Measurements from ENCODE around the gene PSMB5. TPM values are rescaled to one million over a fixed set of nuclear protein-coding genes. Genes with fewer than 3 reads are reported as not detected.
"Not testable (repeated sequence)": the region's sequence is repeated elsewhere in the genome, so short reads cannot be mapped to it uniquely, and the experiment has no call there.

PSMB5 gene
- total RNA-seq, 1 donor from 2014 or later, result 67.6 TPM

- DNase-seq (ENCODE audit: low spot score), result no peak
These were observed 19.1 kb downstream of the PSMB5 start for GRCh38 chr14:23015618-23016017.

DNA sequence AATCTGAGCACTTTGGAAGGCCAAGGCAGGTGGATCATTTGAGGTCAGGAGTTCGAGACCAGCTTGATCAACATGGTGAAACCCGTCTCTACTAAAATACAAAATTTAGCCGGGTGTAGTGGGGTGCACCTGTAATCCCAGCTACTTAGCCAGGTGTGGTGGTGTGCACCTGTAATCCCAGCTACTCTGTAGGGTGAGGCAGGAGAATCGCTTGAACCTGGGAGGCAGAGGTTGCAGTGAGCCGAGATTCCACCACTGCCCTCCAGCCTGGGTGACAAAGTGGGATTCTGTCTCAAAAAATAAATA lies 21.0 kb downstream of the PSMB5 start:
- not testable (repeated sequence) for DNase-seq (ENCODE audit: low spot score)

DNA sequence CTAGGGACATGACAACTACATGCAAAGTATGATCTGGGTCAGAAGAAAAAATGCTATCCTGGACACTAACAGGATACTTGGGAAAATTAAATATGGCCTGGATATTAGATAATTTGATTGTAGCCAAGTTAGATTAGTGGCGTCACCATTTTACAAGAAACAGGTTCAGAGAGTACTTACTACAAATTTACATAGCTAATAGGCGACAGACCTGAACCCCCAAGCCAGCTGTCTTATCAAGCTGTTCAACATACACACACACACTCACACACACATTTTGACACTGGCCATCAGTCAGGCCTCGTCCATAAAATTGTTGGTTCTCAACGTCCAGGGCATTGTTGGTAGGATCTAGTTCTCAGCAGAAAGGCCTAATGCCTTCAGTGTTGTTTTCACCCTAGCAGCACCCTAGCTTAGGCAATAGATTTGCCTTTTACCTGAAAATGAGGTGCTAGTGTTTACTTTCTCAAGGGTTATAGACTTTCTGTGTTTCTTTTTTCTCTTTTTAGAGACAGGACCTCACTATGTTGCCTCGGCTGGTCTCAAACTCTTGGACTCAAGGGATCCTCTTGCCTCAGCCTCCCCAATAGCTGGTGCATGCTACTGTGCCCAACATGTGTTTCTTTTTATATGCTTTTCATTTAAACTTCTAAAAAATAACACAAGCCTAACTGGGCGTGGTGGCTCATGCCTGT lies 21.5 kb downstream of the PSMB5 start:
- no peak for DNase-seq (ENCODE audit: low spot score)

- peak; percentile 86 for DNase-seq (ENCODE audit: low spot score)
These were observed 24.6 kb downstream of the PSMB5 start, which contains the start of gene C14orf93 for GRCh38 chr14:23009939-23010726. TSS of gene C14orf93 (minus strand) at chr14:23010143. CDS start at chr14:22999023, 11,120 bp downstream.

DNA sequence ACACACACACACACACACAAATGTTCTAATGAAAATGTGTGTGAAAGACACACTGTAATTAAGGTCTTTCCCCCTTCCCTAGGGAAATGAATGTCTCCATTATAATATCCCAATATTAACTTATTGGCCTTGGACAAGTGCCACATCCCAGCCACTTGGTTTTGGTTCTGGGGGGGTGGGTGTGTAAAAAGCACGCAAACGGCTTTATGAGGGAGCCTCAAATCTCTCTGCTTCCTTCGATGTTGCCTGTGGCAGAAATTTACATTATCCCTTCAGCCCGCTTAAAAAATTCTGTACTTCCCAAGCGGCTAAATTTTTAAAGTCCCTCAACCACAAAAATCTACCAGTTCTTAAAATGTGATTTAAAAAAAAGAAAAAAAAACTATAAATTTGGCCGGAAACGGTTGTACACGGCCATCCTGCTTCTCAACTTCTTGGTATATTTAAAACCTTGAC lies 25.2 kb downstream of the PSMB5 start:
- no peak for DNase-seq (ENCODE audit: low spot score)

GRCh38 chr14:23008831-23009230 lies 25.9 kb downstream of the PSMB5 start:
- DNase-seq (ENCODE audit: low spot score), result no peak

DNA sequence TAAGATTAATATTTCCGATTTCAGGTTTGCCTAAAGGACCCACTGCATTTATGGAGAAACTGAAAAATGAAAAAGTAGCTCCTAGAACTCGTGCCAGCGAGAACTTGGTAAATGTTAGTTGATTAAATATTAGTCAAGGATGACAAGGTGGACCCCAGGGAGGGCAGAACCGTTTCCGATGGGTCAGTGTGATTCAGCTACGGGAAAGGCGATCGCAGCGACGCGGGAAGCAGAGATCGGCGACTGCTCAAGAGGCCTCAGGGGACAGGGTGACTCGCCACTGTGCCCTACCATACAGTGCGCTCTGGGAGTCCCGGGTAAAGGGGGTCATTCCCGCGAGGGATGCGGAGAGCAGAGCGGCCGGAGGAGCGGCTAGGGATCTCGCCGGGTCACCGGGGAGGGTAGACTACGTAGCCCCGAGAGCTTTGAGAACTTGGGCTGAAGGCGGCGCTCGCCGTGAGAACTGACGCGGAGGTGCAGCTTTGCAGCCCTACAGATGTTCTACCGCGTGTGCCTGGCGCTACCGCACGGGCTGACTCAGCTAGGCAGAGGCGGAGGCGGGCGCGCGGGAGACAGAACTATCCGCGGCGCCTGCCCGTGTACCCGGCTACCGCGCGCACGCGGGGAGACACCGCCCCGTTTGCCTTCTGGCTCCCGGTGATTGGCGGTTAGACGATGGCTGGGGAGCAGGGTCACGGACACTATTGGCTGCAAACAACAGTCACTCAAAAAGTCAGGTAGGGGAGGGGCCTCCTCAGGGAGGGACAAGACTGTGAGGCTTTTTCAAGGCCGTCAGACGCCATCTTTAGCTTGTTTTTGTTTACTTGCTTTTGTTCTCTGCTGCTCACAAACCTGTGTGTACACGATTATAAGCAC lies 27.9 kb downstream of the PSMB5 start:
- peak; percentile 98 for DNase-seq (ENCODE audit: low spot score)

DNA sequence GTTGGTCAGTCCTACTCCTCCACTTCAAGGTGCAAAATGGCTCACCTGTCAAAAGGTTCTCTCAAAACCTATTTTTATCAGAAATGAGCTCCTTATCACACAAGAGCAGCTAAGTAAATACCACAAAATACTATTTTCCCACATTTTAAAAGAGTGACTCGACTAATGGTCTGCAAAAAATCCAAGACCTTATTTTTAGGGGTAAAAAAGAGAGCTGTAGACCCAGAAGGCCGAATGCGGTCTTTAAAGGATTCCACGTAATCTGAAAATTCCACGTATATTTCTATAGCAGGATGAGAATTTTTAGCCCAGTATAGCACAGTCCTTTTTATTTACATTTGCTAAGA lies 28.5 kb downstream of the PSMB5 start:
- no peak for DNase-seq (ENCODE audit: low spot score)

- DNase-seq (ENCODE audit: low spot score), result no peak
These were observed 29.1 kb downstream of the PSMB5 start for GRCh38 chr14:23005451-23006187.

DNA sequence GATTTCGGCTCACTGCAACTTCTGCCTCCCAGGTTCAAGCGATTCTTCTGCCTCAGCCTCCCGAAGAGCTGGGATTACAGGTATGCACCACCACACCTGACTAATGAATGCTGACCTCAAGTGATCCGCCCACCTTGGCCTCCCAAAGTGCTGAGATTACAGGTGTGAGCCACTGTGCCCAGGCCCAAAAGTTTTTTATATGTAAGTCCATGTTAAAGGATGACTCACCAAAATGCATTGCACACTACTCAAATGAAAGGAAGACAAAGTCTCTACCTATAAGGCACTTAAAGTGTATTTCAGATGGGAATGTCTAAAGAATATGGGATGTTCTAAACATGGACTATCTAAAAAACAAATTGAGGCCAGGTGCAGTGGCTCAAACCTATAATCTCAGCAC lies 30.4 kb downstream of the PSMB5 start:
- not testable (repeated sequence) for DNase-seq (ENCODE audit: low spot score)

- DNase-seq (ENCODE audit: low spot score), result no peak
These were observed 32.1 kb downstream of the PSMB5 start for GRCh38 chr14:23002592-23002991.

GRCh38 chr14:23000860-23001259 lies 33.8 kb downstream of the PSMB5 start:
- no peak for DNase-seq (ENCODE audit: low spot score)

DNA sequence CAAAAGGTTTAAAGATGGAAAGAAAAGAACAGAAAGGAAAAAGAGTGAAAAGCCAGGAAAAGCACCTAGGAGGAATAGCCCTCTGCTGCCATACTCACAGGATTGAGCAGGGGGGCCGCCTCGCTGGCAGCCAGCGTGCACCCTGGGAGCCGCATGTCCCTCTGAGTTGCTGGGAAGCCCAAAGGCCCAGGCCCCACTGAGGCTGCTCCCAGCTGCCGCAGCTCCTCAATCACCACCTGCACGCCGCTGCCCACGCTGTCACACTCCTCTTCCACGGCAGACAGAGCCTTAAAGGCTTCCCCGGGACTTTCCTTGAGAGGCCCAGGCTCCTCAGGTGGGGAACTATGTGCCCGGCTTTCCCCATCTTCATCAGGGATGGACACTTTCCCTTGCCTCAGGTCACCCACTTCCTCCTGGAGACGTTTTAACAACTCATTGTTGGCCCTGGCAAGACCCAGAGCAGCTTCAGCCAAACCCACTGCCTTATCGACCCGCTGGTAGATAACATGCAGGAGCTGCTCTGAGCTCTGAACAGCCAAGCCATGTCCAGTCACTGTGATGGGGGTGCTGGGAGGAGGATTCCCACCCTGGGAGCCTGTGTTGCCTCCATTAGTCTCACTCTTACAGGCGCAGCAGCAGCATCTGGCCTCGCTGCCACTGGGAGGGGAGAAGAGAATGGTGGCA lies 36.2 kb downstream of the PSMB5 start:
- no peak for DNase-seq (ENCODE audit: low spot score)

GRCh38 chr14:22997676-22998323 lies 36.9 kb downstream of the PSMB5 start:
- no peak for DNase-seq (ENCODE audit: low spot score)

DNA sequence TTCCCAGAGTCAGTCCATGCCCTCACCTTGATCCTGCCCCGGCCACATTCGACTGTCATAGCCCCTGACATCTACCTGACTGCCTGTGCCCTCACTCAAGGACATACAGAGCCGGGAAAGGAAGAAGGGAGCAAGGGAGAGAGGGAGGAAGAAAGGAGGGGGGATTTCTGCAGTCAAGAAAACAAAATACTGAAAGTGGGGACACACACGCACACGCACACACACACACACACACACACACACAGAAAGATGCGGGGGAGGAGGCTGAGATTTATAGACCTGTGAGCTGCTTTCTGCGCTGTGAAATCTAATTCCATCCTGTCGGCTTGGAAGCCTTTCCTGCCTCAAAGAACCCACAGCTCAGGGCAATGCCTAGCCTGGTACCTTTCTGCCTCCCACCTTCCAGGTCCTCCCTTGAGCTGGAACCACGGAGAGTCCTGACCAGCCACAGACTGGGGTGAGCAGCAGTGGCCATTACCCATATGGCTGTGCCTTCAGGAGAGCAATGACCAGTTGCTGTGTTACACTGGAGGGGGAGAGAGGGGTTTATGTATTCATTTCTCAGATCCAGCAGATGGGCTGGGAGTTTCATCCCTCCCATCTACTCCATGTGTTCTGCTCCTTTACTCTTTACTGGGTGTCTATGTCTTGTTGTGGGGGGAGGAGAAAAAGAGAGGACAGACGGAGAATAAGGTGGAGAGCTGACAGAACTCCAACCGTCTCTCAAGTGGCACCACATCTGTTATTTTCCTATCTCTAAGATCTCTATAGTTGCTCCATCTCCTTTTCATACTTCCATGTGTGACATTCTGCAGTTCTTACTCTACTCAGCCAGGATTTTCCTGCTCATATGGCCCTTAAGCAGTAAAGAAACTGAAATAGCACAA lies 37.7 kb downstream of the PSMB5 start:
- DNase-seq (ENCODE audit: low spot score), result no peak

DNA sequence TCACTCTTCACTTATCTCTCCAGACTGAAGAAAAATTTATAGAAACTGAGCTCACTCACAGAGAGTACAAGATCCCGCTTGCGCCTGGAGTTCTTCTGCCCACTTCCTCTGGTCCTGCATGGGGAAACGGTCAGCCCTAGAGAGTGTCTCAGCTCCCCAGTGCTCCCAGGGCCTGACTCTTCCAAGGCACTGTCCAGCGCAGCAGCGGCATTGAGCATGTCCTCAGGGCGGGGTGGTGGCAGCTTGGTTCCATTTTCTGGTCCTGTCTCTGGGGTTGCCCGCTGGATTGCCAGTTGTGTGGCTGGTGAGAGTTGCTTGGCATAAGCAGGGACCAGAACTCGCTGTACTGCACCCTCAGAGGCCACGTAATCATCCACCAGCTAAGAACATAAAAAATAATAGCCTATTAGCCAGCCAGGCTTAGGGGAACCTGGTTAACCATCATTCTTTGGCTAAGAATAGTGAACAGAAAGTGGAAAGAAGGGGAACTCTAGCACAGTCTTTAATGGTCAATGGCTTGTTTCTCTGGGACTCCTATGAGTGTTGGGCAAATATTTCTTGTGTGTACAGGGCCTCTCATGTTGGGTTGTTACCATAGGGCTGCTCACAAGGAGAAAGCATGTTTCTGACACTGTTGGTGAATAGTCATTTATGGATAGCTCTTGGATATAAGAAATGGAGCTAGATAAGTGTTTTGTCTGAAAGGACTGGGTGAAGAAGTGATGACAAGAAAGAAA lies 38.6 kb downstream of the PSMB5 start:
- no peak for DNase-seq (ENCODE audit: low spot score)

- DNase-seq (ENCODE audit: low spot score), result no peak
These were observed 39.9 kb downstream of the PSMB5 start for GRCh38 chr14:22994762-22995275.

- no peak for DNase-seq (ENCODE audit: low spot score)
These were observed 41.2 kb downstream of the PSMB5 start for GRCh38 chr14:22993517-22993916.

DNA sequence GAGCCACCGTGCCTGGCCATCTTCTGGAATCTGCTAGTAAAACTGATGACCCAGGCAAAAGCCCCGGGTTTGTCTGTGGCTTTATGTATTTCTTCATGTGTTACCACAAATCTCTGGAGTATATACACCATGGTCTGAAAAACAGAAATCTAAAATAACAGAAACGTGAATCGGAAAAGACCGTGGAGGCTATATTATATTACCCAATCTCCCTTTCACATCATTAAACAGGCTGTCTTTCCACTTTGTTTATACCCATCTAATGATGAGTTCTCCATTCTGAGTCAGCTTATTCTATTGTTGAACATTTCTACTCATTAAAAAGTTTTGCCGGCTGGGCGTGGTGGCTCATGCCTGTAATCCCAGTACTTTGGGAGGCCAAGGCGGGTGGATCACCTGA lies 42.8 kb downstream of the PSMB5 start:
- DNase-seq (ENCODE audit: low spot score), result no peak

All from ureter (tissue), 1 donor.